H1 (cell line): ENCODE data around the gene GPR63. TPM values are rescaled to one million over a fixed set of nuclear protein-coding genes. Genes with fewer than 3 reads are reported as not detected.

Source experiments
- HDAC2 ChIP-seq, 2 experiments: fragments of 300-600 bp in 1 of 2; sonication (generic) in 1 of 2; IDR thresholded peaks; 2 replicates each; pipeline ENCODE4 v1.6.1; 2011 to 2012; ENCODE audit warnings: low read depth in 2 of 2, low read length in 2 of 2, mild to moderate bottlenecking in 2 of 2, moderate library complexity in 2 of 2, borderline replicate concordance in 1 of 2, inconsistent platforms in 1 of 2
- KDM5A ChIP-seq: fragments of 200-600 bp; IDR thresholded peaks from 2 replicates; pipeline ENCODE4 v1.7.1; 2012; ENCODE audit warnings: mild to moderate bottlenecking, low read length, inconsistent platforms, mixed read lengths
- NANOG ChIP-seq: IDR thresholded peaks from 2 replicates; pipeline ENCODE4 v1.6.1; 2011; ENCODE audit warnings: low read length, low read depth, mild to moderate bottlenecking, inconsistent platforms; ENCODE audit not compliant: insufficient read depth, poor library complexity, severe bottlenecking
- RFX5 ChIP-seq: IDR thresholded peaks from 2 replicates; pipeline ENCODE4 v1.6.1; 2011; ENCODE audit warnings: low read depth, low read length, improper control_type of control experiment, borderline replicate concordance
- USF2 ChIP-seq: IDR thresholded peaks from 2 replicates; pipeline ENCODE4 v1.6.1; 2011; ENCODE audit warnings: low read length, improper control_type of control experiment
- polyA plus RNA-seq, 7 experiments: library from polyadenylated mRNA; depleted of rRNA in 3 of 7; stranded (reverse) in 5 of 7; unstranded in 2 of 7; fragments of >200 nt in 5 of 7; fragments of 200-250 nt in 2 of 7; gene quantifications; 1 replicate in 5 of 7; 2 replicates in 1 of 7; 4 replicates in 1 of 7; pipeline versions ENCODE4 v1.2.1 to v1.2.3, GENCODE V29; 2011 to 2013; ENCODE audit warnings: missing spikeins in 2 of 7, mixed read lengths in 2 of 7
- total RNA-seq: library from RNA; stranded (reverse); fragmentation: NEBNext Ultra II Directional; extraction: Animal tissue kit (Norgen Biotek cat#: 25700); gene quantifications from 2 replicates; pipeline ENCODE4 v1.2.1, GENCODE V29; 2021

Gene GPR63
- total and polyA plus RNA-seq, 2 of the 8 experiments (the other 6 are each of a cell fraction or from before 2014, with no cell fraction given) = 6.1 to 11.6 TPM

DNA sequence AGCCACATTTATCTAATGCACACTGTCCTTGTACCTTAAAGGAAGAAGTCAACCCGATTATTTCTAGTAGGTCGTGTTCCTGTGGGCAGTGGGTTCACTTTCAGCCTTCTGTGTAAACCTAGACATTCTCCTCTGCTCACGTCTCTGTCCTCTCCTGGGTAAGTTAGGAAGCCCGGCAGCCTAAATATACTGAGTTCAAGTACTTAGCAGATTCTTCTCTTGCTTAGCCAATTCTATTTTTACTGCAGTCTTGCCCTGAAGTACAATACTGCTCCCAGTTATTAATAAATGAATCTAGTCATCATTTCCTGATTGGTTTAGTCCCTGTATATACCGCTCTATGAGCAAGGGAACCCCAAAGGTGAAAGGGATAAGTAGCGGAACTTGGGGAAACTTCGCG, 14.6 kb upstream of the GPR63 start (continued):
- TF ChIP-seq USF2 (no peak), NANOG (no peak), RFX5 (no peak), HDAC2 (IDR thresholded peaks at IDR 0.05; ENCODE audit: borderline replicate concordance in 1 of 2, low read depth in 2 of 2, low read length in 2 of 2) (no peak), KDM5A (no peak)
